NCI-H2107 treated with DMSO at 0.1 percent for 48 hours (cell line): ENCODE data around the gene FAM114A1.

ENCODE experiments used
- DNase-seq: peaks from one replicate; lab custom pipeline; 2025; ENCODE audit not compliant: unreplicated experiment; lab: John Stamatoyannopoulos, UW

FAM114A1 gene

GRCh38 chr4:38867478-38868058, at the start of gene FAM114A1:
FAM114A1 (plus strand) TSS chr4:38867806; CDS start chr4:38878079, 10,273 bp downstream.
- DNase-seq = no peak

DNA sequence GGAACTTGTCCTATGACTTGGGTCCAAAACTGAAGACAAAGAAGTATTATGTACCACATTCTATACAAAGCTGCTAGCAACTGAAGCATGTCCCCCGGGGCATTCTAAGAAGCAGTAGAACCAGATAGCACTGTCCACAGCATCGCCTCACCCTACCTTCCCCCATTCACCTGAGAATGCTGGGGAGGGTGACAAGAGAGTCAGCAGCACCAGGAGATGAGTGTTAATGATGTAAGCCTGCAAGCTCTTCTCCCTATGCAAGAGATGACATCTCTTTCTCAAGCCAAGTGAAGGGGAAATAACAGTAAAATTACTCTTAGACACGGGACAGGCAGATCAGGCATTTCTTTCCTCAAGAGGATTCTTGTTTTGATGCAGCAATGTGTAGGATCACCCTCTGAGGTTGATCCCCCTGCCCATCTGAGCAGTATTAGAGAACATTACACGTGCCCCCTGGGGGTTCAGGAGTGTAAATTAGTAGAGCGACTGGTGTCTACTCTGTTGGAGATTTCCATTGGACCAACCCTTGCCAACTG, 49.1 kb upstream of the FAM114A1 start:
- DNase-seq = no peak

DNA sequence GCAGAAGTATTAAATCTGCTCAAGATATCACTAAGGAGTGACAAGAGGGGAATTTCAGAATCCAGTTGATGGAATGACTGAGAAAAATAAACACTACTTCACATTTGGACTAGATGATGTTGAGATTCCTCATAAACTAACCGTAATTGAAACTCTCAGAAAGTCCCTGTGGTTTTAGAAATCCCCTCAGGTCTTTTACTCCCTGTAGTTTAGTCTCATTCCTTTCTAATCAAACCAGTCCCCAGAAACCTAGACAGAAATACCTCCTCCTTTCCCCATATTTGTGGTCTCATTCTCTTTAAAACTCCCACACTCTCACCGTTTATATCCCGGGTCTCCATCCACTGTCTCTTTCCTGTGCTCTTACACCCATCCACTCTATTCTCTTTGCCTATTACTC, 48.0 kb upstream of the FAM114A1 start:
- DNase-seq = no peak

- DNase-seq = no peak
Measured at GRCh38 chr4:38820329-38821061, 47.1 kb upstream of the FAM114A1 start.

GRCh38 chr4:38821739-38822138, 45.9 kb upstream of the FAM114A1 start:
- DNase-seq = no peak

GRCh38 chr4:38822748-38823303, 44.8 kb upstream of the FAM114A1 start:
- DNase-seq = no peak

DNA sequence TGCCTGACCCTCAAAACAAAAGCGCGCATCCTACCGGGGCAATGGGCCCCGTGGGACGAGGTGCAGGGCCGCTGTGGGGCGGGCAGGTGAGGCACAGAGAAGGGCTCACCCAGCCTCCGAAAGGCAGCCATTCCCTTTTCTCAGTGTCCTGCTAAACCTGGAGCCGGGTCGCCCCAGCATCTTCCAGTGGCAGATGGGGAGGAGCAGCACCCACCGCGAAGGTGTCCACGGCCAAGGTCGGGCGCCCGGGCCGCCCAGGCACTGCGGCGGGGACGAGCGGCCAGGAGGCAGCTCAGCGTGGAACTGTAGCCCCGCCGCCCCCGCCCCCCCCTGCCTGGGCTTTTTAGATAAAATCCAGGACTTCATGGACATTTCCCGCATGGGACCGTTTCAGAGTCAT, 43.8 kb upstream of the FAM114A1 start:
- no peak for DNase-seq

DNA sequence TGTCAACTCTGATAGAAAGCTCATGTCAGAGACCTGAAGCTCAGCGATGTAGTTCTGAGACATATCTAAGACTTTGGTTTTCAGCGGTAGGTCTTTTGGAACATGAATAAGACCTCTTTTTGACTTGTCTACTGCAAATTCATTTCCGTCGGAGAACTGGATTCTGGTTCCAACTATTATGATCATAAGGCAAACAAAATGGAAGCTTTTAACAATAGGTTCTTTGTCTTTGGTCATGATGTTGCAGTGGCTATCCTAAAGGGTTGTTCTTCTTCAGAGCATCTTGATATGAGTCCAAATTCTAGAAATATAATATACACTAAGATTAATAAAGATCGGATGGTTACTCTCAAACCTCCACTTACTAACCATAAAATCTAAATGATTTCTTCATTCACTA, 38.4 kb upstream of the FAM114A1 start:
- no peak for DNase-seq

GRCh38 chr4:38831653-38832052, 36.0 kb upstream of the FAM114A1 start:
- no peak for DNase-seq

GRCh38 chr4:38832206-38832605, 35.4 kb upstream of the FAM114A1 start:
- DNase-seq = no peak

- DNase-seq = no peak
Measured at GRCh38 chr4:38832624-38833528, 34.7 kb upstream of the FAM114A1 start.

GRCh38 chr4:38834570-38834969, 33.0 kb upstream of the FAM114A1 start:
- no peak for DNase-seq

DNA sequence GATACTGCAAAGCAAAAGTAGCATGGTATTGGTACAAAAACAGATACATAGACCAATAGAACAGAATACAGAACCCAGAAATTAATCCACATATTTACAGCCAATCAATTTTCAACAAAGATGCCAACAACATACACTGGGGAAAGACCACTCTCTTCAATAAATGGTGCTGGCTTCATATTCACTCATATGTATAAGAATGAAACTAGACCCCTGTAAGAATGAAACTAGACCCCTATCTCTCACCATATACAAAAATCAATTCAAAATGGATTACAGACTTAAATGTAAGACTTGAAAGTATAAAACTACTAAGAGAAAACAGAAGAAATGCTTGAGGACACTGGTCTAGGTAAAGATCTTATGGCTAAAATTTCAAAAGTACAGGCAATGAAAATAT, 30.3 kb upstream of the FAM114A1 start:
- DNase-seq = no peak

GRCh38 chr4:38837849-38838248, 29.8 kb upstream of the FAM114A1 start:
- DNase-seq = no peak

DNA sequence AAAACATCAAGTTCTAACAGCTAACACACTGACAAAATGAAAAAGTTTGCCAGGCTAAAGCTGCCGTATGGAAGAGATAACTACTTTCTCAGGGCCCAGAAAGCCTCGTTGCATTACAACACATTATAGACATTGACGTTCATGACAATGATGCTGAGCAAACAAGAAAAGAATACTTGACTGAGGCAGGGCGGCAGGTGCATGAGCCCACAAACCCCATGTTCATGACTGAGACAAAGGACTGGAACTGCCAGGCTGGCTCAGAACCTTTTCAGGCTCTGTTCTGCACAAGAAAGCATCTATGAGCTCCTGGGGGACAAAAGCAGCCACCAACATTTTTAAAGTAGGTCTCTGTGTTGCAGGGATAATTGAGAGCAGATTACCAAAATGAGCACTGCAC, 24.6 kb upstream of the FAM114A1 start:
- peak; percentile 86 for DNase-seq

DNA sequence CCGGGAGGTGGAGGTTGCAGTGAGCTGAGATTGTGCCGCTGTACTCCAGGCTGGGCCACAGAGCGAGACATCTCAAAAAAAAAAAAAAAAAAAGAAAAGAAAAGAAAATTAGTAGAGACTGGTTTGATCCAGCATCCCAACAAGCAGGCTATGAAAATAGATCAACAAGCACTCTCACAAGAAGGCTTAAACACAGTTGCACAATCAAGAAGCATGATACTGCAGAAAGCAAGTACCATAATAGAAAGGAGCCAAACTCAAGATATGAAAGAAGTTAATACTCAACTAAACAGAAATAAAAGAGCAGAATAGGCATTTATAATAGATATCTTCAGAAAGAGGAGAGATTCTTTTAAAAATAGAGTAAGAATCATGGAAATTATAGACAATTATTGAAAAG, 21.6 kb upstream of the FAM114A1 start:
- DNase-seq = no peak

- DNase-seq = no peak
Measured at GRCh38 chr4:38855466-38855865, 12.1 kb upstream of the FAM114A1 start.

- no peak for DNase-seq
Measured at GRCh38 chr4:38856046-38856445, 11.6 kb upstream of the FAM114A1 start.

GRCh38 chr4:38856524-38857337, 10.9 kb upstream of the FAM114A1 start, which contains the start of gene TLR6:
TLR6 (minus strand) TSS chr4:38856817; CDS start chr4:38829473, 27,344 bp downstream.
- DNase-seq = no peak

DNA sequence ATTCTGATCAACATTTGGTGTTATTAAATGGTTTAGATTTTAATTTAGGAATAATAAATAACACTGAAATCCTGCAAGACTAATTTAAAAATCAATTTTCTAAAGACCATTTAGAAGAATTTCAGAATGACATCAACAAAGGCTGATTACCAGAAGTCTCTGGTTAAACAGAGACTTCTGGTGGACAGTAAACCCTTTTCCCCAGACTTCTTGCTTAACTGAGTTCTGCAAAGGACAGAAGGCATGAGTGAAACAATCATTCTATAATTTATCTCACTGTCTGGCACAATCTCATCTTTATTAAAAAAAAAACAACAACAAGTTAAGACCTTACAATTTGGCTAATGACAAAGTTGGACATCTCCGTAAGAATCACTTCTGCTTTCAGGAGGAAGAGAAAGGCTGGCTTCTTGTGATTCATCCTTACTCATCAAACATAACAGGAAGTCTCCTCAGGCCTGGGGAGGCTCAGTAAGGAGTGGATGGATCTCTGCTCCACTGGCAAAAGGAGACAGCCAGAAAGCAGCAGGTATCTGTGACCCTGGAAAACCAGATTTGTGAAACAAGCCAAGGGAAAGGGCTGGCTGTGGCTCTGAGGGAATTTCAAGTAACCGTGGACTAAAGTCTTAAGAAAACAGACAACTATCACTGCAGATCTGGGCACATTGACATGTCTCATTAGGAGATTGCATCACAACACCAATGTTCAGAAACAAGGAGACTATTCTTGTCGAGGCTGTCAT, 10.1 kb upstream of the FAM114A1 start:
- DNase-seq = no peak
